Measurements from ENCODE around the gene ELAPOR2. TPM values are rescaled to one million over a fixed set of nuclear protein-coding genes. Genes with fewer than 3 reads are reported as not detected.

Gene ELAPOR2
- total and polyA plus RNA-seq, 2 of the 13 experiments (the other 11 are each of a cell fraction or from before 2014, with no cell fraction given) = 7.8 to 8.4 TPM

GRCh38 chr7:87106974-87107612 is 47.6 kb upstream of the ELAPOR2 start:
- TF ChIP-seq ZNF557 (CRISPR knock-in tag; IDR thresholded peaks at IDR 0.05) = no peak
- TF ChIP-seq ATF7-NPFF (CRISPR knock-in tag; IDR thresholded peaks at IDR 0.05; ENCODE audit: low read depth) = no peak
- TF ChIP-seq KDM3A (CRISPR knock-in tag; IDR thresholded peaks at IDR 0.05; ENCODE audit: low read depth) = no peak
- no peak overlapping the region for H3K4me3 ChIP-seq (replicated peaks in 1 of 3; ENCODE audit: insufficient read depth in 1 of 3, low read depth in 2 of 3, low read length in 3 of 3)
- in situ Hi-C loops (cut with HindIII; ENCODE audit: extremely low pct_ligation_motif_present, low pct_unique_long_range_greater_than_20kb) (no loop called here), intact Hi-C loops (cut with micrococcal nuclease; ENCODE audit: unreplicated experiment) (no loop called here)
- no TSS peak for BruUV-seq (replicated peaks)
- H3K79me2 ChIP-seq (ENCODE audit: insufficient read depth, low read length) = no peaks in the 10 kb centered on the region
- CTCF ChIA-PET (ENCODE audit: low intra/inter-chr PET ratio, low total read pairs) = no interaction called here
- H3K27ac ChIP-seq (ENCODE audit: extremely low read length, insufficient read depth, low read length) = no peak overlapping the region
- no peaks in the 10 kb centered on the region for H3K27me3 ChIP-seq (ENCODE audit: control insufficient read depth in 1 of 2, insufficient read depth in 2 of 2, low read length in 2 of 2)
- no peaks in the 10 kb centered on the region for H3K4me1 ChIP-seq (ENCODE audit: insufficient read depth, low read length)
- H2AFZ ChIP-seq (ENCODE audit: low read length) = no peak overlapping the region
- DNase-seq (ENCODE audit: low spot score) = no peak
- POLR2A ChIA-PET = no interaction called here
- H3K9me3 ChIP-seq (ENCODE audit: low read length) = no peaks in the 10 kb centered on the region
- FAIRE-seq = no peak
- under 1% methylated on average over 4 of the region's 4 CpGs for WGBS (ENCODE audit: low lambda C conversion rate)
- H3K4me2 ChIP-seq (ENCODE audit: low read depth, low read length) = no peak overlapping the region
- no peak overlapping the region for H3K9ac ChIP-seq (ENCODE audit: insufficient read depth, low read depth, low read length)
- no peaks in the 10 kb centered on the region for H3K36me3 ChIP-seq (replicated peaks in 1 of 2; ENCODE audit: control insufficient read depth in 1 of 2, insufficient read depth in 2 of 2, low read length in 2 of 2)
- ATAC-seq = no peak
- no peaks in the 10 kb centered on the region for H4K20me1 ChIP-seq (ENCODE audit: insufficient read depth, low read length)

DNA sequence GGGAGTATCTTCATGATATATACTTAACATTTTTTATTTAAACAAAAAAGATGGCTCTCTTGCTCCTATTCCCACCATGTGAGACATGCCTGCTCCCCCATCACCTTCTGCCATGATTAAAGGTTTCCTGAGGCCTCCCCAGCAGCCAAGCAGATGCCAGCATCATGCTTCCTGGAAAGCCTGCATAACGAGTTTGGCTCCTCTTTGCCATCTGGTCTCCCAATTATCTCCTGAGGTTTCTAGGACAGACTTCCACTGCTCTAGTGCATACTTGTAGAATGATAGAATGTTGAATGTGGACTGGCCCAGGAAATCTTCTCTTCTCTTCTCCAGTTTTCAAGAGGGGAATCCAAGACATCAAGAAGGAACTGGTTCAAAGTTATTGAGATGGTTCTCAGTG is 45.9 kb upstream of the ELAPOR2 start:
- Histone ChIP-seq H3K27ac (ENCODE audit: extremely low read length, insufficient read depth, low read length) (no peak overlapping the region), H2AFZ (ENCODE audit: low read length) (no peak overlapping the region), H4K20me1 (ENCODE audit: insufficient read depth, low read length) (no peaks in the 10 kb centered on the region), H3K27me3 (ENCODE audit: control insufficient read depth in 1 of 2, insufficient read depth in 2 of 2, low read length in 2 of 2) (no peaks in the 10 kb centered on the region), H3K36me3 (replicated peaks in 1 of 2; ENCODE audit: control insufficient read depth in 1 of 2, insufficient read depth in 2 of 2, low read length in 2 of 2) (no peaks in the 10 kb centered on the region), H3K4me1 (ENCODE audit: insufficient read depth, low read length) (no peaks in the 10 kb centered on the region), H3K9me3 (ENCODE audit: low read length) (no peaks in the 10 kb centered on the region), H3K4me3 (replicated peaks in 1 of 3; ENCODE audit: insufficient read depth in 1 of 3, low read depth in 2 of 3, low read length in 3 of 3) (no peak overlapping the region), H3K79me2 (ENCODE audit: insufficient read depth, low read length) (no peaks in the 10 kb centered on the region), H3K4me2 (ENCODE audit: low read depth, low read length) (no peak overlapping the region), H3K9ac (ENCODE audit: insufficient read depth, low read depth, low read length) (no peak overlapping the region)
- intact Hi-C loops (cut with micrococcal nuclease; ENCODE audit: unreplicated experiment) (no loop called here), in situ Hi-C loops (cut with HindIII; ENCODE audit: extremely low pct_ligation_motif_present, low pct_unique_long_range_greater_than_20kb) (no loop called here)
- DNase-seq (ENCODE audit: low spot score) (no peak), FAIRE-seq (no peak), ATAC-seq (no peak)
- ChIA-PET CTCF (ENCODE audit: low intra/inter-chr PET ratio, low total read pairs) (no interaction called here), POLR2A (no interaction called here)
- WGBS (ENCODE audit: low lambda C conversion rate) = 10% methylated on average over 1 of the region's 1 CpG
- BruUV-seq (replicated peaks) = no TSS peak
- TF ChIP-seq, protein P1, sequence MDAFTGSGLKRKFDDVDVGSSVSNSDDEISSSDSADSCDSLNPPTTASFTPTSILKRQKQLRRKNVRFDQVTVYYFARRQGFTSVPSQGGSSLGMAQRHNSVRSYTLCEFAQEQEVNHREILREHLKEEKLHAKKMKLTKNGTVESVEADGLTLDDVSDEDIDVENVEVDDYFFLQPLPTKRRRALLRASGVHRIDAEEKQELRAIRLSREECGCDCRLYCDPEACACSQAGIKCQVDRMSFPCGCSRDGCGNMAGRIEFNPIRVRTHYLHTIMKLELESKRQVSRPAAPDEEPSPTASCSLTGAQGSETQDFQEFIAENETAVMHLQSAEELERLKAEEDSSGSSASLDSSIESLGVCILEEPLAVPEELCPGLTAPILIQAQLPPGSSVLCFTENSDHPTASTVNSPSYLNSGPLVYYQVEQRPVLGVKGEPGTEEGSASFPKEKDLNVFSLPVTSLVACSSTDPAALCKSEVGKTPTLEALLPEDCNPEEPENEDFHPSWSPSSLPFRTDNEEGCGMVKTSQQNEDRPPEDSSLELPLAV (CRISPR knock-in tag; conservative IDR thresholded peaks at IDR 0.05; ENCODE audit: low read depth) = no peak
- TF ChIP-seq, protein P2, sequence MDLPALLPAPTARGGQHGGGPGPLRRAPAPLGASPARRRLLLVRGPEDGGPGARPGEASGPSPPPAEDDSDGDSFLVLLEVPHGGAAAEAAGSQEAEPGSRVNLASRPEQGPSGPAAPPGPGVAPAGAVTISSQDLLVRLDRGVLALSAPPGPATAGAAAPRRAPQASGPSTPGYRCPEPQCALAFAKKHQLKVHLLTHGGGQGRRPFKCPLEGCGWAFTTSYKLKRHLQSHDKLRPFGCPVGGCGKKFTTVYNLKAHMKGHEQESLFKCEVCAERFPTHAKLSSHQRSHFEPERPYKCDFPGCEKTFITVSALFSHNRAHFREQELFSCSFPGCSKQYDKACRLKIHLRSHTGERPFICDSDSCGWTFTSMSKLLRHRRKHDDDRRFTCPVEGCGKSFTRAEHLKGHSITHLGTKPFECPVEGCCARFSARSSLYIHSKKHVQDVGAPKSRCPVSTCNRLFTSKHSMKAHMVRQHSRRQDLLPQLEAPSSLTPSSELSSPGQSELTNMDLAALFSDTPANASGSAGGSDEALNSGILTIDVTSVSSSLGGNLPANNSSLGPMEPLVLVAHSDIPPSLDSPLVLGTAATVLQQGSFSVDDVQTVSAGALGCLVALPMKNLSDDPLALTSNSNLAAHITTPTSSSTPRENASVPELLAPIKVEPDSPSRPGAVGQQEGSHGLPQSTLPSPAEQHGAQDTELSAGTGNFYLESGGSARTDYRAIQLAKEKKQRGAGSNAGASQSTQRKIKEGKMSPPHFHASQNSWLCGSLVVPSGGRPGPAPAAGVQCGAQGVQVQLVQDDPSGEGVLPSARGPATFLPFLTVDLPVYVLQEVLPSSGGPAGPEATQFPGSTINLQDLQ (CRISPR knock-in tag; IDR thresholded peaks at IDR 0.05) = no peak
- no peak for TF ChIP-seq RFXAP (CRISPR knock-in tag; IDR thresholded peaks at IDR 0.05; ENCODE audit: borderline replicate concordance)
- no peak for TF ChIP-seq ZNF510 (CRISPR knock-in tag; IDR thresholded peaks at IDR 0.05; ENCODE audit: low read depth)
- TF ChIP-seq CEBPB (IDR thresholded peaks at IDR 0.05; ENCODE audit: borderline replicate concordance, low read depth, low read length) = no peak
- no peak for TF ChIP-seq ZBTB3 (CRISPR knock-in tag; IDR thresholded peaks at IDR 0.05; ENCODE audit: borderline replicate concordance, low read depth)
- TF ChIP-seq KLF6 (CRISPR knock-in tag; IDR thresholded peaks at IDR 0.05) = no peak
- TF ChIP-seq ZNF441 (CRISPR knock-in tag; IDR thresholded peaks at IDR 0.05; ENCODE audit: borderline replicate concordance) = no peak
- TF ChIP-seq ATF7 (IDR thresholded peaks at IDR 0.05) = no peak
- no peak for TF ChIP-seq ATF7 (CRISPR knock-in tag; IDR thresholded peaks at IDR 0.05)
- TF ChIP-seq BHLHE40 (IDR thresholded peaks at IDR 0.05; ENCODE audit: low read length) = no peak
- TF ChIP-seq, protein P3, sequence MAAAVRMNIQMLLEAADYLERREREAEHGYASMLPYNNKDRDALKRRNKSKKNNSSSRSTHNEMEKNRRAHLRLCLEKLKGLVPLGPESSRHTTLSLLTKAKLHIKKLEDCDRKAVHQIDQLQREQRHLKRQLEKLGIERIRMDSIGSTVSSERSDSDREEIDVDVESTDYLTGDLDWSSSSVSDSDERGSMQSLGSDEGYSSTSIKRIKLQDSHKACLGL (CRISPR knock-in tag; IDR thresholded peaks at IDR 0.05) = no peak
- TF ChIP-seq SMAD3 (CRISPR knock-in tag; IDR thresholded peaks at IDR 0.05) = no peak

Data from HepG2 (cell line).